SH-SY5Y (cell line): ENCODE results near the gene SRXN1.

Source experiments
- GATA2 ChIP-seq: IDR thresholded peaks from 2 replicates; pipeline ENCODE4 v1.6.1; 2011; ENCODE audit warnings: mild to moderate bottlenecking, low read depth, low read length
- GATA3 ChIP-seq: IDR thresholded peaks from 2 replicates; pipeline ENCODE4 v1.6.1; 2011; ENCODE audit warnings: low read depth, mild to moderate bottlenecking, low read length, moderate library complexity

The SRXN1 gene

GRCh38 chr20:682123-682522 lies 29.1 kb upstream of the SRXN1 start:
- TF ChIP-seq GATA3 (no peak), GATA2 (no peak)

- TF ChIP-seq GATA2 (no peak), GATA3 (no peak)
Observed at GRCh38 chr20:680638-681187, 27.7 kb upstream of the SRXN1 start.

- TF ChIP-seq GATA3 (no peak), GATA2 (no peak)
Observed at GRCh38 chr20:677957-678356, 25.0 kb upstream of the SRXN1 start.

- TF ChIP-seq GATA2 (no peak), GATA3 (no peak)
Observed at GRCh38 chr20:676967-677366, 24.0 kb upstream of the SRXN1 start.

DNA sequence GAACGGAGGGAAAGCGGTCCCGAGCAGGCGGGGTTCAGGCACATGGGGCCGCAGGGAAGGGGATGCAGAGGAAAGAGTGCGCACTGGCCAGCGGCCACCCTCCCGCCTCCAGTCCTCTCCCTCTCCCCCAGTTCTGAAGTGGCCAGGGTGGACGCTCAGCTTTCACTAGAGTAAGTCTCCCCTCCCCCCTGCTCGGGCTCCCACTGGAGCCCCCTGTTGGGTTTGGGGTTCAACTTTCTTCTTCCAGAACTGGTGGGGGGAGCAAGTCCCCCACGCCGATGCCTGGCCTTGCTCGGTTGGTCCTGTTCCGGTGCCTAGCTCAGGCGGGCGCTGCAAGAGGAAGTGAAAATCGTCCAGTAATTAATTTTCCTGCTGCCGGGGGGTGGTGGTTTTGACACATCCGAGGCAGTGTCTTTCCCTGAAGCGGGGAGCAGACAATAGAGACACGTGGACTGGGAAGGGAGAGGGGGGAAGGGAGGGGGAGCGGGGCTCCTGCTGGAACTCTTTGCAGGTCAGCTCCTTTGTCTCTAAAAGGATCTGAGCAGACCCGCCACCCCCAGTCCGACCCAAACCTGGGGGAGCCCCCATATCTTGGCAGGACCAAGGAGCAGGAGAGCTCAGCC lies 23.4 kb upstream of the SRXN1 start:
- no peak for TF ChIP-seq GATA2
- TF ChIP-seq GATA3 = no peak

DNA sequence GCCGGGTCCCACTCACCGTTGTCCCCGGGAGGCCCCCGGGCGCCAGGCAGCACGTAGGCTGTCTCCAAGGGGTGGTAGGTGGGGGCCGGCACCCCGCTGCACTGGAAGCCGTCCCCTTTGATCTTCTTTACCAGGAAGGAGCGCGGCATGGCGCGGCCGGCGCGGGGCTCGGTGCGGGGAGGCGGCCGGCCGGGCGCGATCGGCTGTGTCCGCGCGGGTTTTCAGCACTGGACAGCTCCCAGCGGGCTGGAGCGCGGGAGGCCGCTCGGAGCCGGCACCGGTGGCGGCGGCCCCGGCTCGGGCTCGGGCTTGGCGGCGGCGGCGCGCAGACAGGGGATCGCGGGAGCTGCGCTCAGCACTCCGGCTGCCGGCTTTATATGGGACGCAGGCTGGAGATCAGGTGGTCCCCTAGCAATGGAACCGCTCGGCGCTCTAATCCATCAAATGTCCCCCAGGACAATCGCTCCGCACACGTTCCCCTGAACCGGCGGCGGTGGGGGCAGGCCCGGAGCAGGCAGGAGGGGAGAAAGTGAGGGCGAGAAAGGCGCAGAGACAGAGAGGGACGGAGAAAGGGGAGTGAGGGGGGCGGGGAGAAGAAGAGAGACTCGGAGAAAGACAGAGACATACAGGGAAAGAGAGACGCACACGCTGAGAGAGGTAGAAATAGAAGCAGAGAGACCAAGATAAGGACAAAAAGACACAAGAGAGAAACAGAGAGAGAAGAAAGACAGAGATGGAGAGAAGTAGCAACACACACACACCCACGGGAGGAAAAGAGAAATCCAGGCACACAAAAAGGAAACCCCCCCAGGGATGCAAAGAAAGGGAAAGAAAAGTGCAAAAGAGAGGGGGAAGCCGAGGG lies 22.7 kb upstream of the SRXN1 start, which contains the start of gene SCRT2:
Gene SCRT2, minus strand, starts transcription at position 350 of the 862 bp plus-strand sequence. Its CDS starts 201 bp downstream, at position 149.
- no peak for TF ChIP-seq GATA2
- no peak for TF ChIP-seq GATA3

GRCh38 chr20:675033-675452 lies 22.0 kb upstream of the SRXN1 start:
- TF ChIP-seq GATA2 = no peak

DNA sequence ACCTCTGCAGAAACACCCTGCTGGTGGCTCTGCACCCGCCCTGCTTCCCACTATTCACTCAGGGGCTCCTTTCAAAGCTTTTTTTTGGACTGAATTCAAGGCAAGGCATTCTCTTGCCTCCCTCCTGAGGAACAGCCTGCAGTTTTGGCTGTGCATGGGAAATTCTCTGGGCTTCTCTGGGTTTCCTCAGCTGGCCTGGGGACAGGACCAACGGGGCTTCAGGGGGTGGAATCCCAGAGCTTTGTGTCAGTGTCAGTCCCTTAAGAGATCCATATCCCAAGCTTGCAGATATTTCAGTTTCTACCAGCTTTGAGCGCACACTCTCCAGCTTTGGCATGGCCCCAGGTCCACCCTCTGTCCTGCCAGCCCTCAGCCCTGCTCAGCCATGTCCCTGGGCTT lies 20.6 kb upstream of the SRXN1 start:
- no peak for TF ChIP-seq GATA2

- TF ChIP-seq GATA3 (no peak), GATA2 (no peak)
Observed at GRCh38 chr20:672963-673602, 20.1 kb upstream of the SRXN1 start.

DNA sequence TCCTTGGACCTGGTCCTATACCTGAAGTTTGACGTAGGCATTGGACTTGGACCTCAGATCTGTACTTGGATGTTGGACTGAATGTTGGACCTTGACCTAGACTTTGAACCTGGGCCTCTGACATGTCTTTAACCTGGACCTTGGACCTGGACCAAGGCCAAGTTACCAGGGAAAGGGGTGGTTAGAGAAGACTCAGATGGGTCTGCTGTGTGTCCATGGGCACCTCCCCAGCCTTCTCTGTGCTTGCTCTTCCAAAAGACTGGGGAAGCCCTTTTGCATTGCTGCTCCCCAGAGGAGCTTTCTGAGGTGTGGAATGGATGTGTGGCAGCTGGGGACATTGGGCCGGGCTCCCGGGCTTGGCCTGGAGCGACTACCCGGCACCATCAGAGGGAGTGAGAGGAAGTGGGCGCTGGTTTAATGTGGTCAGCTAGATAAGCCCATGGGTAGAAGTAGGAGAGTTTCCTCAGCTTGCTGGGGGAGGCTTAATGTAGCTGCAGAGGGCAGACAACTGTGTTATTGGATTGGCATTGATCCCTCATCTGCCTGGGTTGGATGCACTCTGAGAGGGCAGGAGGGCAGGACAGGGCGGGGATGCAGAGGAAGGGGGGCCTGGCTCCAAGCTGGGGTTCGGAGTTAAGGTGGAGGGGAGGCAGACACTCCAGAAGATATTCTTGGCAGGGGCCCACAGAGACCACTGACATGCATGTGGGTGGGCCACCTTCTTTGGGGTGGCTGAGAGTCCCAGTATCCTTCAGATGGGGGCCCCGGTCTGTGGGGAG lies 18.4 kb upstream of the SRXN1 start:
- no peak for TF ChIP-seq GATA2
- no peak for TF ChIP-seq GATA3

DNA sequence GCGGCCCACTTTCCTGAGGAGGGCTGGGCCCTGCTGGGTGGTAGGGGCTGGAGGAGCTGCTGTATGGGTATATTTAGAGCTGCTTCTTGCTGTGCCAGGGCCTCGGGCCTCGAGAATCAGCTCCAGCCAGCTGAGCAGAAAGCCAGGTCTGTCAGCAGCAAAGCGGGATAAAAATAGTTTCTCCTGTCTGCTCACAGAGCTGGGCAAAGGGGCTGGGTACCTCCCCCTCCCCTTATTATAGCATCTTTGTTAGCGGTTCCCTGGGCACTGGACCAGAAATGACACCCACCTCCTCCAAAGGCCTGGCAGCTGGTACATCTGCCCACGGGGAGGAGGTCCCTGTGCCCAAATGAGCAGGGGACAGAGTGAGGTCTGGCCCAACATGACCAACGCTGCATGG lies 16.6 kb upstream of the SRXN1 start:
- TF ChIP-seq GATA3 (no peak), GATA2 (no peak)

DNA sequence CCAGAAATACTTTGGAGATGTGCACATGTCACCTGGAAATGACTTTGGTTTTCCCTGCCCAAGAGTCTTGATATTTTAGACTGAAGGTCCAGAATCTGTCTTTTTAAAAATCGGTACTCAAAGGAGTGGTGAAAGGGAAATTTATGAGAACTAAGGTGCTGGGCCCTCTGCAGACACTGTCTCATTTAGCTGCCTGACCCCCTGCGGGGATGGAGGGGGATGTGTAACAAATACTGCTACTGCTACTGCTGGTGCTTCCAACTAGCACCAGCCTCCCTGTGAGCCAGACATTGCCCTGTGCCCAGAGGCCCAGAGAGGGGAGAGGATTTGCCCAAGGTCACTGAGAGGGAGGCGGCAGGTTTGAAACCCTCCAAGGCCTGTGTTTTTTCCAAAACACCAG lies 15.6 kb upstream of the SRXN1 start:
- TF ChIP-seq GATA3 (no peak), GATA2 (no peak)

GRCh38 chr20:668050-668449 lies 15.1 kb upstream of the SRXN1 start:
- no peak for TF ChIP-seq GATA2
- no peak for TF ChIP-seq GATA3

DNA sequence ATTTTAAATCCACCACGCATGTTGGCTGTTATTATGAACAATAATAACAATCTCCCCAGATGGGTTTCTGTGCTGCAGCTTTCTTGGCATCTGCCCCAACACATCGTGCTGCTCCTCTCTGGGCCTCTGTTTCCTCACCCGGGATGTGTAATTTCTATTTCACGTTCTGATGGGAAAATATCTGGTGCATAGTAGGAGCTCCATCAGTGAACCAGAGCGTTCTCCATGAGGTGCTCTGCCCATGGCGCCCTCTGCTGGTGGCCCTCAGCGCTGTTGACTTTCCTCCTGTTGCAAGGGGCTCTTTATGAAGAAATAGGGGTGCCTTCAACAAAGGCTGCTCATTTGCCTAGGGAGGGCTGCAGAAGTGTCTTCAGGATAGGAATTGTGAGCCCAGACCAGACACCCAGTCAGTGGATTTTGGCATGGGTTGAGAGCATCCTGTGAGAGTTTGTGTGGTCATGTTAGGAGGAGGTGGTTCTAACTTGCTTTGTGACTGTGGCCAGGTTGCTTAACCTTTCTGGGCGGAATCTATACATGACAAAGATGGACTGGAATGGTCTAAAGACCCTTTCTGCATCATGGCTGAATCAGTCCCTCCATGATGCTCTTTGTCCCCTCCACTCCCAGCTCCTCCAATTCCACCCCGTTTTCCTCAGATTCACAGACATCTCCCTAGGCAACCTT lies 14.5 kb upstream of the SRXN1 start:
- TF ChIP-seq GATA3 (no peak), GATA2 (no peak)
